ENCODE data around the gene POU3F1.

The POU3F1 gene

DNA sequence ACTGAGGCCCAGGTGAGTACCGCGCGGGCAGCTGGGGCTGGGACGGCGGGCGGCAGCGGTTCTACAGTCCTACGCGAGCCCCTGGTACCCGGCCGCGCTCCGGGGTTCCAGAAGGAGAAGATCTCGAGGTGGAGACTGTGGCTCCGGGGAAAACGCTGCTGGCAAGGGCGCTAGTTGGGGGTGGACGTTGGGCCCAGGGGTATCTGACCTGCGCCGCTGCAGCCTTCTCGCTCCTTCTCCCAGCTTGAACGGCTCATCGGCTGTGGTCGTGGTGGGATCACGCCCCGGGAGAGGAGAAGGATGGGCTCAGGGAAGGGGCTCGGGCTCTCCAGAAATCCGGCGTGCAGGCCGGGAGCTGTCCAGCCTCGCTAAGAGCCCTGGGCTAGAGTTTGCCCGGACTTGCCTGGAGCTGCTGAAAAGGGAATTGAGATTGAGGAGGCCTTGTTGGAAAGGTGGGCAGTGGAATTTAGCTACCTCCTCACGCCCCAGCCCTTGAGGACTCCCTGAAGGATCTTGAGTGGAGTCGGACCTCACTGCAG lies 1.1 kb upstream of the POU3F1 start:
- TF ChIP-seq, protein P1, sequence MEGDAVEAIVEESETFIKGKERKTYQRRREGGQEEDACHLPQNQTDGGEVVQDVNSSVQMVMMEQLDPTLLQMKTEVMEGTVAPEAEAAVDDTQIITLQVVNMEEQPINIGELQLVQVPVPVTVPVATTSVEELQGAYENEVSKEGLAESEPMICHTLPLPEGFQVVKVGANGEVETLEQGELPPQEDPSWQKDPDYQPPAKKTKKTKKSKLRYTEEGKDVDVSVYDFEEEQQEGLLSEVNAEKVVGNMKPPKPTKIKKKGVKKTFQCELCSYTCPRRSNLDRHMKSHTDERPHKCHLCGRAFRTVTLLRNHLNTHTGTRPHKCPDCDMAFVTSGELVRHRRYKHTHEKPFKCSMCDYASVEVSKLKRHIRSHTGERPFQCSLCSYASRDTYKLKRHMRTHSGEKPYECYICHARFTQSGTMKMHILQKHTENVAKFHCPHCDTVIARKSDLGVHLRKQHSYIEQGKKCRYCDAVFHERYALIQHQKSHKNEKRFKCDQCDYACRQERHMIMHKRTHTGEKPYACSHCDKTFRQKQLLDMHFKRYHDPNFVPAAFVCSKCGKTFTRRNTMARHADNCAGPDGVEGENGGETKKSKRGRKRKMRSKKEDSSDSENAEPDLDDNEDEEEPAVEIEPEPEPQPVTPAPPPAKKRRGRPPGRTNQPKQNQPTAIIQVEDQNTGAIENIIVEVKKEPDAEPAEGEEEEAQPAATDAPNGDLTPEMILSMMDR (IDR thresholded peaks at IDR 0.05; ENCODE audit: insufficient read depth, low read length, poor library complexity, severe bottlenecking), result no peak
- no peak for TF ChIP-seq EZH2phosphoT487 (conservative IDR thresholded peaks at IDR 0.05; ENCODE audit: low read length)
- no peaks in the 10 kb centered on the region for H3K79me2 ChIP-seq (ENCODE audit: insufficient read depth, low read length)
- no peaks in the 10 kb centered on the region for H3K36me3 ChIP-seq (ENCODE audit: low read length)
- no peaks in the 10 kb centered on the region for H3K9me3 ChIP-seq (ENCODE audit: insufficient read depth, low read length)
- H2AFZ ChIP-seq (ENCODE audit: low read depth, low read length, severe bottlenecking), result no peak overlapping the region
- 0 out of 2 replicates have a peak overlapping the region, but pooled peaks have one; percentile 33 for H3K9ac ChIP-seq (ENCODE audit: low read length)
- no peaks in the 10 kb centered on the region for H4K20me1 ChIP-seq (ENCODE audit: low read depth, low read length)
- no peaks in the 10 kb centered on the region for H3K9me2 ChIP-seq (replicated peaks; ENCODE audit: insufficient read depth, low read length)
- no peak overlapping the region for H3K4me3 ChIP-seq (ENCODE audit: insufficient read depth, low read length, poor library complexity, severe bottlenecking)
- H3F3A ChIP-seq (ENCODE audit: insufficient read depth), result no peaks in the 10 kb centered on the region
- peak overlapping the region; percentile 52 for H3K4me2 ChIP-seq (ENCODE audit: low read depth, low read length, poor library complexity, severe bottlenecking)
- no peak overlapping the region for H3K27ac ChIP-seq (ENCODE audit: low read depth, low read length)
- no peaks in the 10 kb centered on the region for H3K27me3 ChIP-seq (ENCODE audit: low read length)

DNA sequence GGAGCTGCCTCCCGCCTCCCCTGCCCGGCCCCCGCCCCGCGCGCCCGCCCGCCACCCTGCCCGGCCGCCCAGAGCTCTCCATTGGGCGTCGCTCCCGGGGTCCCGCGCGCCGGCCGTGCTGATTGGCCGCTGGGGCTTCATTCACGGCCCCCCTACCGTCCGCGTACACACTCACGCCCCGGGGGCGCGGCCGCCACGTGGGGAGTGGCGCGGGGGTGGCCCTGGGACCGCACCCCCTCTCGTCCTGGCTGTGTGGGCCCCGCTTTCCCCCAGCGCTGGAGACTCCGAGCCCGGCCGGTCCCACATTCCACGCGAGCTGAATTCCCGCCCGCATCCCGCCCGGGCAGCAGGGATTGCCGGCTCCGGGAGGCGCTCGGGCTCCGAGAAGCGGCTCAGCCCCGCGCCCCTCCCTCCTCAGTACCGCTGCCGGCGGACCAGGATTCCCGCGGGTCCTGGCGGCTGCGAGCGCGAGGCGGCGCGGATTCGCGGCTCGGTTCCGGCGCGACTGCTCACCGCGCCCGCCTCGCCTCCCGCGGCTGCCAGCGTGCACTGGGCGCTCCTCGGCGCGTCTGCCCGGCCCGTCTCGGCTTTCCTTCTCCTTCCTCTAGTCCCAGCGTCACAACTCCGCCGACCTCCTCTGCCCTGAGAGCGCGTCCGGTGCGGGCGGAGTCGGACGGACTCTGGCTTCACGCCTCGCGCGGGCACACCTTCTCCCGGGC lies 450 bp upstream of the POU3F1 start:
- H3K9me3 ChIP-seq (ENCODE audit: insufficient read depth, low read length), result no peaks in the 10 kb centered on the region
- no peaks in the 10 kb centered on the region for H3K79me2 ChIP-seq (ENCODE audit: insufficient read depth, low read length)
- H3K4me2 ChIP-seq (ENCODE audit: low read depth, low read length, poor library complexity, severe bottlenecking), result peak overlapping the region; percentile 52
- no peaks in the 10 kb centered on the region for H3K27me3 ChIP-seq (ENCODE audit: low read length)
- H3K9ac ChIP-seq (ENCODE audit: low read length), result peak overlapping the region; percentile 33; the same call in 1 of the 2 replicates
- no peak overlapping the region for H3K27ac ChIP-seq (ENCODE audit: low read depth, low read length)
- peak overlapping the region; percentile 48 for H3K4me3 ChIP-seq (ENCODE audit: insufficient read depth, low read length, poor library complexity, severe bottlenecking)
- H3K9me2 ChIP-seq (replicated peaks; ENCODE audit: insufficient read depth, low read length), result no peaks in the 10 kb centered on the region
- H2AFZ ChIP-seq (ENCODE audit: low read depth, low read length, severe bottlenecking), result peak overlapping the region; percentile 35
- H3F3A ChIP-seq (ENCODE audit: insufficient read depth), result no peaks in the 10 kb centered on the region
- TF ChIP-seq, protein P1 (IDR thresholded peaks at IDR 0.05; ENCODE audit: insufficient read depth, low read length, poor library complexity, severe bottlenecking), result no peak
- H3K36me3 ChIP-seq (ENCODE audit: low read length), result no peaks in the 10 kb centered on the region
- H4K20me1 ChIP-seq (ENCODE audit: low read depth, low read length), result no peaks in the 10 kb centered on the region

DNA sequence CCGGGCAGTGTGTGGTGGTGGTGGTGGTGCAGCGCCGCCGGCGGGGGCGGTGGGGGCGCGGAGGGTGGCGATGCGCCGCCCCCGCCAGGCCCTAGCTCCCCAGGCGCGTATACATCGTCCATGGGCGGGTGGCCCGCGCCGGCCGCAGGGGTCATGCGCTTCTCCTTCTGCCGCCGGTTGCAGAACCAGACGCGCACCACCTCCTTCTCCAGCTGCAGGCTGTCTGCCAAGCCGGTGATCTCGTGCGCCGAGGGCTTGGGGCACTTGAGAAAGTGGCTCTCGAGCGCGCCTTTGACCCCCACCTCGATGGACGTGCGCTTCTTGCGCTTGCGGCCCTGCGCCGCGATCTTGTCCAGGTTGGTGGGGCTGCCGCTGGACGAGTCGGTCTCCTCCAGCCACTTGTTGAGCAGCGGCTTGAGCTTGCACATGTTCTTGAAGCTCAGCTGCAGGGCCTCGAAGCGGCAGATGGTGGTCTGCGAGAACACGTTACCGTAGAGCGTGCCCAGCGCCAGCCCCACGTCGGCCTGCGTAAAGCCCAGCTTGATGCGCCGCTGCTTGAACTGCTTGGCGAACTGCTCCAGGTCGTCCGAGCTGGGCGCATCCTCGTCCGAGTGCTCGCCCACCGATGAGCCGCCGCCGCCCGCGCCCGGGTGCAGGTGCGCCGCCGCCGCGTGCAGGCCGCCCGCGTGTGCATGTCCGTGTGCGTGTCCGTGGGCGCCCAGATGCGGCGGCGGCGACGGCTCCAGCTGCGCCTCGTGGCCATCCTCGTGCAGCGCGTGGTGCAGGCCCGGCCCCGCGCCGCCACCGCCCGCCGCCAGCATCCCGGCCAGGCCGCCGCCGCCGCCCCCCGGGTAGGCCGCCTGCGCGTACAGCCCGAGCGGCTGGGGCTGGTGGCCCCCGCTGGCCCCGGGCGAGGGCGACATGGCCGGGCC lies 926 bp downstream of the POU3F1 start:
- Histone ChIP-seq H3K4me3 (ENCODE audit: insufficient read depth, low read length, poor library complexity, severe bottlenecking) (no peak overlapping the region), H3K27ac (ENCODE audit: low read depth, low read length) (no peak overlapping the region), H3K9me3 (ENCODE audit: insufficient read depth, low read length) (no peaks in the 10 kb centered on the region), H3K9me2 (replicated peaks; ENCODE audit: insufficient read depth, low read length) (no peaks in the 10 kb centered on the region), H4K20me1 (ENCODE audit: low read depth, low read length) (no peaks in the 10 kb centered on the region), H3K27me3 (ENCODE audit: low read length) (no peaks in the 10 kb centered on the region), H3K79me2 (ENCODE audit: insufficient read depth, low read length) (no peaks in the 10 kb centered on the region), H3K4me2 (ENCODE audit: low read depth, low read length, poor library complexity, severe bottlenecking) (peak overlapping the region; percentile 44), H3K36me3 (ENCODE audit: low read length) (no peaks in the 10 kb centered on the region), H2AFZ (ENCODE audit: low read depth, low read length, severe bottlenecking) (no peak overlapping the region), H3F3A (ENCODE audit: insufficient read depth) (no peaks in the 10 kb centered on the region), H3K9ac (ENCODE audit: low read length) (no peak overlapping the region)
- TF ChIP-seq, protein P1 (IDR thresholded peaks at IDR 0.05; ENCODE audit: insufficient read depth, low read length, poor library complexity, severe bottlenecking), result no peak
- no peak for TF ChIP-seq EZH2phosphoT487 (conservative IDR thresholded peaks at IDR 0.05; ENCODE audit: low read length)

All from SU-DHL-6 (cell line).